Astrocyte (in vitro differentiated cells and primary cell): ENCODE results near the gene FAM81A. TPM values are rescaled to one million over a fixed set of nuclear protein-coding genes. Genes with fewer than 3 reads are reported as not detected.

Source experiments
- DNase-seq: peaks from one replicate; pipeline ENCODE4 v3.0.0-alpha.2; 2010; ENCODE audit warnings: low read depth
- FAIRE-seq: peaks from 2 replicates; lab custom pipeline; 2011; peaks lifted over from hg19 to GRCh38; lab: Jason Lieb, UNC
- H2AFZ ChIP-seq: 2 replicates; pipeline ENCODE4 v1.6.0; 2012; ENCODE audit warnings: low read depth, low read length, inconsistent platforms
- H3K27ac ChIP-seq: 2 replicates; pipeline ENCODE4 v1.5.1; 2011; ENCODE audit warnings: low read depth, low read length, inconsistent platforms
- H3K27me3 ChIP-seq: 2 replicates; pipeline ENCODE4 v1.6.0; 2011; ENCODE audit warnings: low read length, inconsistent platforms; ENCODE audit not compliant: insufficient read depth
- H3K36me3 ChIP-seq: 2 replicates; pipeline ENCODE4 v1.5.1; 2011; ENCODE audit warnings: low read length, inconsistent platforms; ENCODE audit not compliant: insufficient read depth
- H3K4me1 ChIP-seq: 2 replicates; pipeline ENCODE4 v1.5.1; 2011; ENCODE audit warnings: low read length, inconsistent platforms; ENCODE audit not compliant: insufficient read depth
- H3K4me2 ChIP-seq: 2 replicates; pipeline ENCODE4 v1.6.0; 2012; ENCODE audit warnings: low read length, inconsistent platforms
- H3K4me3 ChIP-seq: 2 replicates; pipeline ENCODE4 v1.5.1; 2011; ENCODE audit warnings: low read depth, mild to moderate bottlenecking, low read length, inconsistent platforms; ENCODE audit not compliant: insufficient read depth
- H3K79me2 ChIP-seq: 2 replicates; pipeline ENCODE4 v1.6.0; 2012; ENCODE audit warnings: mild to moderate bottlenecking, low read length, inconsistent platforms; ENCODE audit not compliant: insufficient read depth
- H3K9ac ChIP-seq: 2 replicates; pipeline ENCODE4 v1.6.0; 2012; ENCODE audit warnings: mild to moderate bottlenecking, low read length, inconsistent platforms
- H3K9me3 ChIP-seq: 2 replicates; pipeline ENCODE4 v1.5.1; 2012; ENCODE audit warnings: low read depth, mild to moderate bottlenecking, low read length, inconsistent platforms; ENCODE audit not compliant: insufficient read depth
- H4K20me1 ChIP-seq: 2 replicates; pipeline ENCODE4 v1.6.0; 2012; ENCODE audit warnings: low read length, inconsistent platforms; ENCODE audit not compliant: insufficient read depth
- H3K27ac Mint-ChIP-seq: one replicate; pipeline ENCODE4 v1.8.0; 2021; ENCODE audit warnings: mild to moderate bottlenecking, mixed read lengths; ENCODE audit not compliant: unreplicated experiment
- H3K27me3 Mint-ChIP-seq: one replicate; pipeline ENCODE4 v1.8.0; 2021; ENCODE audit warnings: low read depth, mixed read lengths; ENCODE audit not compliant: unreplicated experiment
- H3K36me3 Mint-ChIP-seq: one replicate; pipeline ENCODE4 v1.8.0; 2021; ENCODE audit warnings: low read depth, mixed read lengths; ENCODE audit not compliant: unreplicated experiment
- H3K4me1 Mint-ChIP-seq: one replicate; pipeline ENCODE4 v1.8.0; 2021; ENCODE audit warnings: low read depth, mixed read lengths; ENCODE audit not compliant: unreplicated experiment
- H3K4me3 Mint-ChIP-seq: one replicate; pipeline ENCODE4 v1.8.0; 2021; ENCODE audit warnings: mild to moderate bottlenecking, moderate library complexity, mixed read lengths; ENCODE audit not compliant: unreplicated experiment
- H3K9me3 Mint-ChIP-seq: one replicate; pipeline ENCODE4 v1.8.0; 2021; ENCODE audit warnings: mild to moderate bottlenecking, mixed read lengths; ENCODE audit not compliant: unreplicated experiment
- EZH2 ChIP-seq: IDR thresholded peaks from 2 replicates; pipeline ENCODE4 v1.6.1; 2012; ENCODE audit warnings: mild to moderate bottlenecking, low read length, inconsistent platforms; ENCODE audit not compliant: insufficient read depth
- total RNA-seq: library from RNA; stranded (reverse); gene quantifications from 2 replicates; pipeline ENCODE4 v1.2.1, GENCODE V29; 2021
- TF ChIP-seq, protein P1 (sequence below): IDR thresholded peaks from 2 replicates; pipeline ENCODE4 v1.5.1; 2011; ENCODE audit warnings: low read depth, mild to moderate bottlenecking, inconsistent platforms, low read length, moderate library complexity; ENCODE audit not compliant: insufficient read depth

Gene FAM81A
- total RNA-seq, 1 donor from 2014 or later = 0.73 TPM

GRCh38 chr15:59444081-59444835 is 6.3 kb downstream of the FAM81A start:
- Histone ChIP-seq H3K9me3 (no peaks in the 10 kb centered on the region), H3K9ac (no peak overlapping the region), H3K27ac (no peak overlapping the region), H2AFZ (no peak overlapping the region), H3K4me2 (no peak overlapping the region), H3K4me3 (no peak overlapping the region), H3K4me1 (no peaks in the 10 kb centered on the region), H3K36me3 (no peaks in the 10 kb centered on the region), H4K20me1 (no peaks in the 10 kb centered on the region), H3K27me3 (peaks cover 13% of the 10 kb centered on the region), H3K79me2 (no peaks in the 10 kb centered on the region)
- FAIRE-seq (no peak), DNase-seq (no peak)
- Mint-ChIP-seq H3K36me3 (peaks cover 1% of the 10 kb centered on the region), H3K27ac (no peak overlapping the region), H3K27me3 (peaks cover 53% of the 10 kb centered on the region), H3K4me3 (no peak overlapping the region), H3K4me1 (peaks cover 2% of the 10 kb centered on the region), H3K9me3 (peaks cover 4% of the 10 kb centered on the region)
- no peak for TF ChIP-seq EZH2
- TF ChIP-seq, protein P1, sequence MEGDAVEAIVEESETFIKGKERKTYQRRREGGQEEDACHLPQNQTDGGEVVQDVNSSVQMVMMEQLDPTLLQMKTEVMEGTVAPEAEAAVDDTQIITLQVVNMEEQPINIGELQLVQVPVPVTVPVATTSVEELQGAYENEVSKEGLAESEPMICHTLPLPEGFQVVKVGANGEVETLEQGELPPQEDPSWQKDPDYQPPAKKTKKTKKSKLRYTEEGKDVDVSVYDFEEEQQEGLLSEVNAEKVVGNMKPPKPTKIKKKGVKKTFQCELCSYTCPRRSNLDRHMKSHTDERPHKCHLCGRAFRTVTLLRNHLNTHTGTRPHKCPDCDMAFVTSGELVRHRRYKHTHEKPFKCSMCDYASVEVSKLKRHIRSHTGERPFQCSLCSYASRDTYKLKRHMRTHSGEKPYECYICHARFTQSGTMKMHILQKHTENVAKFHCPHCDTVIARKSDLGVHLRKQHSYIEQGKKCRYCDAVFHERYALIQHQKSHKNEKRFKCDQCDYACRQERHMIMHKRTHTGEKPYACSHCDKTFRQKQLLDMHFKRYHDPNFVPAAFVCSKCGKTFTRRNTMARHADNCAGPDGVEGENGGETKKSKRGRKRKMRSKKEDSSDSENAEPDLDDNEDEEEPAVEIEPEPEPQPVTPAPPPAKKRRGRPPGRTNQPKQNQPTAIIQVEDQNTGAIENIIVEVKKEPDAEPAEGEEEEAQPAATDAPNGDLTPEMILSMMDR = no peak

DNA sequence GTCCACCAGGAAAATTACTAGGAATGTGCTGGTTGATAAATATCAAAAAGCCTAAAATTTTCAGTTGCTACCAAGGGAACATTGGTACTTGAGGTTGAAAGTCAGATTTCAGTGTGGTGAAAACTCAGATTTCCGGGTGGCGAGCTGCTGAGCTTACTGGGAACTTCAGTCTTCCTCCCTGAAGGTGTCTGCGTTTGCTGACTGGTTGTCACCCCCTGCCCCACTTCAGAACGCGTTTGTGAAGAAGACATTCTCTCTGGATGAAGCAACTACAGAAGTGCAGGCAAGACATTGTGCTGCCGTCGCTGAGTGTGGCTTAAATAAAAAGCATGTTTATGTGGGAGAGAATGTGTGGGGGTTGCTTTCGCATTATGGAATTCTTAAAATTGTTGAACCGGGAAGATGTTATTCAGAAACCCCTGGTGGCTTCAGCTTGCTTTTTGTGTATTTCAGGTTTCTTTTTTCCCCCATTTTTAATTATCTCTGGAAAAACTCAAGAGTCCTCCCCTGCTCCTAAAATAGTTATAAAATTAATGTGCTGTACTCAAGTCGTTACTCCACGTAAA is 7.1 kb downstream of the FAM81A start:
- Histone ChIP-seq H3K9ac (no peak overlapping the region), H3K4me1 (no peaks in the 10 kb centered on the region), H3K4me2 (no peak overlapping the region), H3K27ac (no peak overlapping the region), H4K20me1 (no peaks in the 10 kb centered on the region), H3K27me3 (peaks cover 7% of the 10 kb centered on the region), H3K4me3 (no peak overlapping the region), H3K9me3 (no peaks in the 10 kb centered on the region), H3K79me2 (no peaks in the 10 kb centered on the region), H2AFZ (no peak overlapping the region), H3K36me3 (no peaks in the 10 kb centered on the region)
- Mint-ChIP-seq H3K4me1 (peaks cover 2% of the 10 kb centered on the region), H3K36me3 (peaks cover 1% of the 10 kb centered on the region), H3K9me3 (peaks cover 4% of the 10 kb centered on the region), H3K4me3 (no peak overlapping the region), H3K27ac (no peak overlapping the region), H3K27me3 (peaks cover 45% of the 10 kb centered on the region)
- DNase-seq (no peak), FAIRE-seq (no peak)
- TF ChIP-seq EZH2 = no peak
- TF ChIP-seq, protein P1 = no peak
